BJ (cell line): ENCODE measurements around the gene RNASE7. TPM values are rescaled to one million over a fixed set of nuclear protein-coding genes. Genes with fewer than 3 reads are reported as not detected.

ENCODE experiments used
- CTCF ChIA-PET: fragments of 350-600 bp; formaldehyde crosslinking; extraction: SDS; loops from one replicate; lab custom pipeline; 2021; ENCODE audit warnings: antibody characterized with exemption, inconsistent platforms; lab: Yijun Ruan, JAX
- POLR2A ChIA-PET: fragments of 300-600 bp; sonication (Branson Sonifier 250); formaldehyde crosslinking; extraction: SDS; loops from one replicate; lab custom pipeline; 2021; ENCODE audit warnings: antibody characterized with exemption; lab: Charles Lee
- DNase-seq: peaks from one replicate; pipeline ENCODE4 v3.0.0-alpha.2; 2011; ENCODE audit warnings: low read depth
- H3K27me3 ChIP-seq: 2 replicates; pipeline ENCODE4 v1.6.0; 2011; ENCODE audit warnings: low read length; ENCODE audit not compliant: control insufficient read depth, insufficient read depth
- H3K36me3 ChIP-seq: 2 replicates; pipeline ENCODE4 v1.5.1; 2011; ENCODE audit warnings: low read length; ENCODE audit not compliant: control insufficient read depth, insufficient read depth
- H3K4me3 ChIP-seq: 2 replicates; pipeline ENCODE4 v1.5.1; 2011; ENCODE audit warnings: low read depth, mild to moderate bottlenecking, control low read depth, low read length
- polyA plus RNA-seq: library from polyadenylated mRNA; depleted of rRNA; stranded (reverse); fragments of >200 nt; gene quantifications from 2 replicates; pipeline ENCODE4 v1.2.3, GENCODE V29; 2011
- TF ChIP-seq, protein P1 (sequence below): IDR thresholded peaks from 2 replicates; pipeline ENCODE4 v1.5.1; 2011; ENCODE audit warnings: low read depth, mild to moderate bottlenecking, control low read depth, inconsistent platforms, low read length, moderate library complexity; ENCODE audit not compliant: insufficient read depth

The RNASE7 gene
- polyA plus RNA-seq, 1 experiment = not detected

DNA sequence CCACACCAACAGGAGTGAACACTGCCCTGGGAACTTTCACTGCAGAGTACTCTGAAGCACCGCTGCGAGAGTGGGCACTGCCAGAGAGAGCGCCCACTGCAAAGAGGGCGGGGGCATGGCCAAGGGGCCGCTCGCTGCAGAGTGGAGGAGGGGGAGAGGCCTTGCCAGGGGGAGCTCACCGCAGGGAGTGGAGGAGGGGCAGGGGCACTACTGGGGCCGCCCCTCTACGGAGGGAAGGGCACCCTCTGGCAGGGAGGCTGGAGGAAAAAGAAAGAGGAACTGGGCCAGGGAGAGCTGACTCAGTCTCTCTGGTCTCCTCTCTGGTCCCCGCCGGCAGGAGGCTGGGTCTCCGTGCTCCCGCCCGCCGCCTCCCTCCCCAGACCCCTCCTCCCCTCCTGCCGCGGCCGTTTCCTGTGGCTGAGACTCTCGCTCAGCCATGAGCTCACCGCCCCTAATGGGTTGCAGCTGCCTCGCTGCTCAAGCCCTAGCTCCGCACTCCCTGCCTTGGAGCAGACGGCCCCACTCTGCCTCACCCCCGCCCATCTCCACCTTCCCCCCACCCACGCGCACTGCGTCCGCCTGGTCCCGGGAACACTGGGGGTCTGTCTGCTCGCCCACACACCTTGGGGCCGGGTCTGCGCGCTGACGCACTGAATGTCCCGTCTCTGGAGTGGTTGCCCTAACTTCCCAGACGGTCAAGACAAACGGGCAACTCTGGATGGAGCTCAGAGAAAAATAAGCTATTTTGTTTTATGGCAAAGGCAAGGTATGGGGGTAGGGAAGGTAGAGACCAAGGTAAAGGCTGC, 29.3 kb downstream of the RNASE7 start:
- peaks cover 28% of the 10 kb centered on the region for H3K36me3 ChIP-seq
- TF ChIP-seq, protein P1, sequence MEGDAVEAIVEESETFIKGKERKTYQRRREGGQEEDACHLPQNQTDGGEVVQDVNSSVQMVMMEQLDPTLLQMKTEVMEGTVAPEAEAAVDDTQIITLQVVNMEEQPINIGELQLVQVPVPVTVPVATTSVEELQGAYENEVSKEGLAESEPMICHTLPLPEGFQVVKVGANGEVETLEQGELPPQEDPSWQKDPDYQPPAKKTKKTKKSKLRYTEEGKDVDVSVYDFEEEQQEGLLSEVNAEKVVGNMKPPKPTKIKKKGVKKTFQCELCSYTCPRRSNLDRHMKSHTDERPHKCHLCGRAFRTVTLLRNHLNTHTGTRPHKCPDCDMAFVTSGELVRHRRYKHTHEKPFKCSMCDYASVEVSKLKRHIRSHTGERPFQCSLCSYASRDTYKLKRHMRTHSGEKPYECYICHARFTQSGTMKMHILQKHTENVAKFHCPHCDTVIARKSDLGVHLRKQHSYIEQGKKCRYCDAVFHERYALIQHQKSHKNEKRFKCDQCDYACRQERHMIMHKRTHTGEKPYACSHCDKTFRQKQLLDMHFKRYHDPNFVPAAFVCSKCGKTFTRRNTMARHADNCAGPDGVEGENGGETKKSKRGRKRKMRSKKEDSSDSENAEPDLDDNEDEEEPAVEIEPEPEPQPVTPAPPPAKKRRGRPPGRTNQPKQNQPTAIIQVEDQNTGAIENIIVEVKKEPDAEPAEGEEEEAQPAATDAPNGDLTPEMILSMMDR = 0 out of 2 replicates have a peak, but pooled peaks have one; percentile 8
- ChIA-PET CTCF (interaction anchor here (0.5 to 6.3 kb wide), 17 partner anchors 11 to 221 kb away, joined by 3 to 117 read pairs (median 5); partner anchors contain the start of genes TMEM253 and ZNF219), POLR2A (interaction anchor here (0.6 kb wide), 4 partner anchors 22 to 477 kb away, joined by 3 to 19 read pairs (median 6); no protein-coding TSS in a partner anchor)
- peak overlapping the region; percentile 79 for H3K4me3 ChIP-seq
- no peaks in the 10 kb centered on the region for H3K27me3 ChIP-seq
- peak; percentile 71 for DNase-seq

DNA sequence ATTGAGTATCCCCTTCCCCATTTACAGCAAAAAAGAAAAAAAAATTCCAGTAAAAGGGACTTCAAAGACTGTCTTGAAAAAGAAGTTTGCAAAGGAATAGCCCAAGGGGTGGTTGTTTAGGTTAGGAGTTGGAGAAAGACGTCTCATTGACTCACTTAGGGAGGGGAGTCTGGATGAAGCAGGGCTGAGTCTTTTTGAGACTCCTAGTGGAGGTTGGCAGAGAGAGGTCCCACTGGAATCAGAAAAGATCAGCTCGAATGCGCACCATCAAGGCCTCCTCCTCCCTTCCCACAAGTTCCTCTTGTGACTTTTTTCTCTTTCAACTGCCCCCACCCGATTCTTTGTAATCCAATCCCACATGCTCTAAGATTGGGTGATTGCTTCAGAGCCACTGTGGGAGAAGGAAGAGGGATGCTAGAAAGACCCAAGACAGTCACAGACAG, 29.9 kb downstream of the RNASE7 start:
- POLR2A ChIA-PET = interaction anchor here (0.6 kb wide), 3 partner anchors 21 to 31 kb away, joined by 4 to 19 read pairs (median 8); no protein-coding TSS in a partner anchor
- TF ChIP-seq, protein P1 = peak; percentile 24; the same call in 1 of the 2 replicates
- CTCF ChIA-PET = interaction anchor here (0.9 to 6.3 kb wide), 10 partner anchors 11 to 101 kb away, joined by 3 to 117 read pairs (median 14); partner anchors contain the start of genes TMEM253 and ZNF219
- H3K4me3 ChIP-seq = peak overlapping the region; percentile 79
- DNase-seq = no peak
- H3K36me3 ChIP-seq = peaks cover 32% of the 10 kb centered on the region
- no peaks in the 10 kb centered on the region for H3K27me3 ChIP-seq

DNA sequence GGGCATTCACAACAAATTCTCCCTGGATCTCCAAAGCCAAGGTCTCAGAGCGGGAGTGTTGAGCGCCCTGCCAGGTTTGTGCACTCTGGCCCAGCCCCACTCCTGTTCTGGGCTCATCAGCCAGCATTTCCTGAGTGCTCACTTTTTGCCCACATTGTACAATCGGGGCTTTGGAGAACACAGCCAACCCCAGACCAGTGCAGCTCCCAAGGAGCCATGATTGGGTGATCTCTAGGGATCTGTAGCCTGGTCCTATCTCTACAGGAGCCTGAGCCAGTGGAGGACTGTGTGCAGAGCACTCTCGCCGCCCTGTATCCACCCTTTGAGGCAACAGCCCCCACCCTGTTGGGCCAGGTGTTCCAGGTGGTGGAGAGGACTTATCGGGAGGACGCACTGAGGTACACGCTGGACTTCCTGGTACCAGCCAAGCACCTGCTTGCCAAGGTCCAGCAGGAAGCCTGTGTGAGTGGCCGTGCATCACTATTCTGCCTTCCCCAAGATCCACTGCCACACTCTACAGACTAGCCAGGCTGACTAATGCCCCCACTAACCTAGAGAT, 30.7 kb downstream of the RNASE7 start:
- peaks cover 34% of the 10 kb centered on the region for H3K36me3 ChIP-seq
- DNase-seq = no peak
- CTCF ChIA-PET = interaction anchor here (1.9 to 6.3 kb wide), 6 partner anchors 11 to 61 kb away, joined by 6 to 117 read pairs (median 45); partner anchors contain the start of gene TMEM253
- H3K4me3 ChIP-seq = no peak overlapping the region
- TF ChIP-seq, protein P1 = no peak
- POLR2A ChIA-PET = no interaction called here
- no peaks in the 10 kb centered on the region for H3K27me3 ChIP-seq

DNA sequence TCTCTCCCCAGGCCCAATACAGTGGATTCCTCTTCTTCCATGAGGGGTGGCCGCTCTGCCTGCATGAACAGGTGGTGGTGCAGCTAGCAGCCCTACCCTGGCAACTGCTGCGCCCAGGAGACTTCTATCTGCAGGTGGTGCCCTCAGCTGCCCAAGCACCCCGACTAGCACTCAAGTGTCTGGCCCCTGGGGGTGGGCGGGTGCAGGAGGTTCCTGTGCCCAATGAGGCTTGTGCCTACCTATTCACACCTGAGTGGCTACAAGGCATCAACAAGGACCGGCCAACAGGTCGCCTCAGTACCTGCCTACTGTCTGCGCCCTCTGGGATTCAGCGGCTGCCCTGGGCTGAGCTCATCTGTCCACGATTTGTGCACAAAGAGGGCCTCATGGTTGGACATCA, 31.8 kb downstream of the RNASE7 start:
- ChIA-PET POLR2A (interaction anchor here (0.7 kb wide), 1 partner anchor 74 kb away, joined by 3 read pairs; no protein-coding TSS in a partner anchor), CTCF (interaction anchor here (0.8 to 6.3 kb wide), 5 partner anchors 10 to 59 kb away, joined by 4 to 117 read pairs (median 55); partner anchors contain the start of gene TMEM253)
- H3K27me3 ChIP-seq = no peaks in the 10 kb centered on the region
- TF ChIP-seq, protein P1 = no peak
- no peak for DNase-seq
- no peak overlapping the region for H3K4me3 ChIP-seq
- peaks cover 41% of the 10 kb centered on the region for H3K36me3 ChIP-seq
